Measurements from ENCODE around the gene TNFRSF4. TPM values are rescaled to one million over a fixed set of nuclear protein-coding genes. Genes with fewer than 3 reads are reported as not detected.

TNFRSF4 gene
- total and polyA plus RNA-seq, 2 donors (not counting 1 experiment from before 2014, with no cell fraction given) = 0.05 to 0.17 TPM

- H3K4me3 ChIP-seq (replicated peaks in 1 of 4; ENCODE audit: control extremely low read depth in 1 of 4, insufficient read depth in 1 of 4, low read depth in 3 of 4, low read length in 4 of 4) = no peak overlapping the region
- H4K20me1 ChIP-seq (ENCODE audit: control insufficient read depth, extremely low read depth, insufficient read depth, low read length) = no peaks in the 10 kb centered on the region
- no peaks in the 10 kb centered on the region for H3K9me3 ChIP-seq (ENCODE audit: control insufficient read depth, insufficient read depth, low read depth, low read length)
- no peak overlapping the region for H2AFZ ChIP-seq (ENCODE audit: low read length)
- no peak overlapping the region for H3K27ac ChIP-seq (ENCODE audit: insufficient read depth, low read length)
- H3K27me3 ChIP-seq (ENCODE audit: control insufficient read depth, insufficient read depth, low read length) = no peaks in the 10 kb centered on the region
- H3K4me1 ChIP-seq (ENCODE audit: control insufficient read depth, extremely low read depth, insufficient read depth, low read length) = peaks cover 6% of the 10 kb centered on the region
- no peak overlapping the region for H3K9ac ChIP-seq (ENCODE audit: insufficient read depth, low read length)
- no peaks in the 10 kb centered on the region for H3K36me3 ChIP-seq (ENCODE audit: control insufficient read depth, insufficient read depth, low read length)
- TF ChIP-seq CTCF (conservative IDR thresholded peaks at IDR 0.05 in 1 of 2, IDR thresholded peaks at IDR 0.05 in 1 of 2; ENCODE audit: low read depth in 1 of 2, low read length in 2 of 2) (no peak), EZH2 (IDR thresholded peaks at IDR 0.05; ENCODE audit: low read length, missing control alignments) (no peak)
- DNase-seq (ENCODE audit: low read depth in 2 of 2) = no peak
- no peak overlapping the region for H3K4me2 ChIP-seq (ENCODE audit: extremely low read depth, insufficient read depth, low read length)
- no peaks in the 10 kb centered on the region for H3K79me2 ChIP-seq (ENCODE audit: control insufficient read depth, insufficient read depth, low read length)
Observed at GRCh38 chr1:1204425-1204920, 9.5 kb downstream of the TNFRSF4 start.

GRCh38 chr1:1203561-1204424 lies 10.2 kb downstream of the TNFRSF4 start:
- no peaks in the 10 kb centered on the region for H3K36me3 ChIP-seq (ENCODE audit: control insufficient read depth, insufficient read depth, low read length)
- no peak overlapping the region for H3K9ac ChIP-seq (ENCODE audit: insufficient read depth, low read length)
- H4K20me1 ChIP-seq (ENCODE audit: control insufficient read depth, extremely low read depth, insufficient read depth, low read length) = no peaks in the 10 kb centered on the region
- no peak overlapping the region for H3K27ac ChIP-seq (ENCODE audit: insufficient read depth, low read length)
- peaks cover 3% of the 10 kb centered on the region for H3K4me1 ChIP-seq (ENCODE audit: control insufficient read depth, extremely low read depth, insufficient read depth, low read length)
- H3K79me2 ChIP-seq (ENCODE audit: control insufficient read depth, insufficient read depth, low read length) = no peaks in the 10 kb centered on the region
- no peaks in the 10 kb centered on the region for H3K27me3 ChIP-seq (ENCODE audit: control insufficient read depth, insufficient read depth, low read length)
- no peak for DNase-seq (ENCODE audit: low read depth in 2 of 2)
- no peak overlapping the region for H3K4me3 ChIP-seq (replicated peaks in 1 of 4; ENCODE audit: control extremely low read depth in 1 of 4, insufficient read depth in 1 of 4, low read depth in 3 of 4, low read length in 4 of 4)
- TF ChIP-seq CTCF (conservative IDR thresholded peaks at IDR 0.05 in 1 of 2, IDR thresholded peaks at IDR 0.05 in 1 of 2; ENCODE audit: low read depth in 1 of 2, low read length in 2 of 2) = no peak
- no peak for TF ChIP-seq EZH2 (IDR thresholded peaks at IDR 0.05; ENCODE audit: low read length, missing control alignments)
- H3K9me3 ChIP-seq (ENCODE audit: control insufficient read depth, insufficient read depth, low read depth, low read length) = no peaks in the 10 kb centered on the region
- H3K4me2 ChIP-seq (ENCODE audit: extremely low read depth, insufficient read depth, low read length) = no peak overlapping the region
- H2AFZ ChIP-seq (ENCODE audit: low read length) = no peak overlapping the region

DNA sequence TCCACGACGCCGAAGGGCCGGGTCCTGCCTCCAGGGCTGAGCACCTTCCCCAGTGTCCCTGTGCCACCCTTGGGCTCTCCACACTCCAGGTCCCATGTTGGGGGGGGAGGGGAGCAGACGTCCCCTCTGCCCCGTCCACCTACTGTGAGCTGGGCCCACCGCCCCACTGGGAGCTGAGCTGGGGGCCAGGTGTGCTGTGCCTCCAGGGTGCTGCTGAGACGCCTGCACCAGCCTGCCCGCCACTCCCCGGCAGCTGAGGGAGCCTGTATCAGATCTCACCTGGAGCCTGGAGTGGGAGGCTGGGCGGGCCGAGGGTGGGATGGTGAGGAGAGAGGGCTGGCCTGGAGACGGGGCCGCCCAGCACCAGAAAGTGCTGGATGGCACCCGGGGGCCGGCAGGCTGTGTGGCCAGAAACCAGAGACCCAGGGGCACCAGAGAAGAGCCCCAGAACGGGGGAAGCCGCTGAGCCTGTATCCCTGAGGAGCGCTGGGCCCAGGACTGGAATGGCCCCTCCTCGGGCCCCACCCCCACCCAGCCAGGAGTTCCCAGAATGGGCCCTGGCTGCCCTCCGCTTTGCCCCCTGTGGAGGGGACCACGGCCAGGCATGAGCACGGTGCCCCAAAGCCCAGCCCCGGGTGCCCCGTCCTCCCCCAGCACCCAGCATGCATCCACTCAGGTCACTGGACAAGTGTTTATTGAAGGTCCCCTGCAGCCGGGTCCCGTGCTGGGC lies 11.0 kb downstream of the TNFRSF4 start:
- H3K27ac ChIP-seq (ENCODE audit: insufficient read depth, low read length) = no peak overlapping the region
- no peak overlapping the region for H3K4me3 ChIP-seq (replicated peaks in 1 of 4; ENCODE audit: control extremely low read depth in 1 of 4, insufficient read depth in 1 of 4, low read depth in 3 of 4, low read length in 4 of 4)
- TF ChIP-seq CTCF (conservative IDR thresholded peaks at IDR 0.05 in 1 of 2, IDR thresholded peaks at IDR 0.05 in 1 of 2; ENCODE audit: low read depth in 1 of 2, low read length in 2 of 2) = no peak
- no peaks in the 10 kb centered on the region for H3K79me2 ChIP-seq (ENCODE audit: control insufficient read depth, insufficient read depth, low read length)
- no peaks in the 10 kb centered on the region for H4K20me1 ChIP-seq (ENCODE audit: control insufficient read depth, extremely low read depth, insufficient read depth, low read length)
- H3K9me3 ChIP-seq (ENCODE audit: control insufficient read depth, insufficient read depth, low read depth, low read length) = no peaks in the 10 kb centered on the region
- H3K9ac ChIP-seq (ENCODE audit: insufficient read depth, low read length) = no peak overlapping the region
- no peak overlapping the region for H3K4me2 ChIP-seq (ENCODE audit: extremely low read depth, insufficient read depth, low read length)
- no peaks in the 10 kb centered on the region for H3K27me3 ChIP-seq (ENCODE audit: control insufficient read depth, insufficient read depth, low read length)
- H2AFZ ChIP-seq (ENCODE audit: low read length) = no peak overlapping the region
- H3K36me3 ChIP-seq (ENCODE audit: control insufficient read depth, insufficient read depth, low read length) = no peaks in the 10 kb centered on the region
- DNase-seq (ENCODE audit: low read depth in 2 of 2) = no peak
- H3K4me1 ChIP-seq (ENCODE audit: control insufficient read depth, extremely low read depth, insufficient read depth, low read length) = no peaks in the 10 kb centered on the region

All from fibroblast of lung (primary cell).